ENCODE results near the gene ZSWIM2.

Gene ZSWIM2

GRCh38 chr2:186879312-186879711, 30.3 kb upstream of the ZSWIM2 start:
- no peak overlapping the region for H3K27ac ChIP-seq
- no peak for TF ChIP-seq CTCF (conservative IDR thresholded peaks at IDR 0.05; ENCODE audit: low read depth, low read length)
- no peak overlapping the region for H3K4me3 ChIP-seq (IDR thresholded peaks at IDR 0.05; ENCODE audit: insufficient read depth, low read depth, low read length)
- no peaks in the 10 kb centered on the region for H3K4me1 ChIP-seq (ENCODE audit: low read depth, poor library complexity, severe bottlenecking)
- H3K36me3 ChIP-seq (ENCODE audit: insufficient read depth): no peaks in the 10 kb centered on the region
- H3K4me2 ChIP-seq: no peak overlapping the region
- H2AFZ ChIP-seq (ENCODE audit: low read depth): no peak overlapping the region
- H3K79me2 ChIP-seq (ENCODE audit: insufficient read depth, low read depth): no peaks in the 10 kb centered on the region
- no peaks in the 10 kb centered on the region for H3K27me3 ChIP-seq (ENCODE audit: insufficient read depth, low read depth)
- H3K9ac ChIP-seq: no peak overlapping the region
- no peaks in the 10 kb centered on the region for H4K20me1 ChIP-seq (ENCODE audit: insufficient read depth)

- Histone ChIP-seq H3K4me2 (no peak overlapping the region), H3K36me3 (ENCODE audit: insufficient read depth) (no peaks in the 10 kb centered on the region), H3K4me1 (ENCODE audit: low read depth, poor library complexity, severe bottlenecking) (no peaks in the 10 kb centered on the region), H3K27me3 (ENCODE audit: insufficient read depth, low read depth) (no peaks in the 10 kb centered on the region), H3K9ac (no peak overlapping the region), H3K4me3 (IDR thresholded peaks at IDR 0.05; ENCODE audit: insufficient read depth, low read depth, low read length) (no peak overlapping the region), H3K79me2 (ENCODE audit: insufficient read depth, low read depth) (no peaks in the 10 kb centered on the region), H3K27ac (no peak overlapping the region), H2AFZ (ENCODE audit: low read depth) (no peak overlapping the region), H4K20me1 (ENCODE audit: insufficient read depth) (no peaks in the 10 kb centered on the region)
- no peak for TF ChIP-seq CTCF (conservative IDR thresholded peaks at IDR 0.05; ENCODE audit: low read depth, low read length)
Observed at GRCh38 chr2:186874713-186875112, 25.7 kb upstream of the ZSWIM2 start.

- Histone ChIP-seq H3K36me3 (ENCODE audit: insufficient read depth) (no peaks in the 10 kb centered on the region), H3K27me3 (ENCODE audit: insufficient read depth, low read depth) (no peaks in the 10 kb centered on the region), H3K4me3 (IDR thresholded peaks at IDR 0.05; ENCODE audit: insufficient read depth, low read depth, low read length) (no peak overlapping the region), H2AFZ (ENCODE audit: low read depth) (no peak overlapping the region), H3K4me1 (ENCODE audit: low read depth, poor library complexity, severe bottlenecking) (no peaks in the 10 kb centered on the region), H4K20me1 (ENCODE audit: insufficient read depth) (no peaks in the 10 kb centered on the region), H3K4me2 (no peak overlapping the region), H3K27ac (no peak overlapping the region), H3K9ac (no peak overlapping the region), H3K79me2 (ENCODE audit: insufficient read depth, low read depth) (no peaks in the 10 kb centered on the region)
- TF ChIP-seq CTCF (conservative IDR thresholded peaks at IDR 0.05; ENCODE audit: low read depth, low read length): no peak
Observed at GRCh38 chr2:186871881-186872280, 22.9 kb upstream of the ZSWIM2 start.

- no peak overlapping the region for H3K27ac ChIP-seq
- H3K79me2 ChIP-seq (ENCODE audit: insufficient read depth, low read depth): no peaks in the 10 kb centered on the region
- no peak overlapping the region for H2AFZ ChIP-seq (ENCODE audit: low read depth)
- no peak overlapping the region for H3K9ac ChIP-seq
- H3K27me3 ChIP-seq (ENCODE audit: insufficient read depth, low read depth): no peaks in the 10 kb centered on the region
- no peak overlapping the region for H3K4me3 ChIP-seq (IDR thresholded peaks at IDR 0.05; ENCODE audit: insufficient read depth, low read depth, low read length)
- TF ChIP-seq CTCF (conservative IDR thresholded peaks at IDR 0.05; ENCODE audit: low read depth, low read length): no peak
- no peaks in the 10 kb centered on the region for H3K36me3 ChIP-seq (ENCODE audit: insufficient read depth)
- no peak overlapping the region for H3K4me2 ChIP-seq
- H4K20me1 ChIP-seq (ENCODE audit: insufficient read depth): no peaks in the 10 kb centered on the region
- no peaks in the 10 kb centered on the region for H3K4me1 ChIP-seq (ENCODE audit: low read depth, poor library complexity, severe bottlenecking)
Observed at GRCh38 chr2:186868344-186868743, 19.4 kb upstream of the ZSWIM2 start.

Measured in KMS-11 (cell line).